SK-N-SH treated with all-trans-retinoic acid at 6 μM for 48 hours (cell line): ENCODE results near the gene MAGI3.

ENCODE experiments used
- ARNTL ChIP-seq: fragments of 450-650 bp; formaldehyde crosslinking; IDR thresholded peaks from 2 replicates; pipeline ENCODE4 v1.5.0; 2020; ENCODE audit warnings: low read depth, mild to moderate bottlenecking, moderate library complexity, borderline replicate concordance
- CREB5 ChIP-seq: fragments of 250-450 bp; sonication (Bioruptor Pico); IDR thresholded peaks from 2 replicates; pipeline ENCODE4 v1.5.1; 2020; ENCODE audit warnings: low read depth, mild to moderate bottlenecking, moderate library complexity
- ISL1 ChIP-seq: fragments of 250-450 bp; sonication (Bioruptor Pico); IDR thresholded peaks from 2 replicates; pipeline ENCODE4 v2.1.2; 2022; ENCODE audit warnings: mild to moderate bottlenecking, moderate library complexity
- PATZ1 ChIP-seq: fragments of 250-450 bp; sonication (Bioruptor Pico); IDR thresholded peaks from 2 replicates; pipeline ENCODE4 v1.8.0; 2020; ENCODE audit warnings: mild to moderate bottlenecking, moderate library complexity, borderline replicate concordance
- POU6F1 ChIP-seq: fragments of 250-450 bp; sonication (Bioruptor Pico); IDR thresholded peaks from 2 replicates; pipeline ENCODE4 v1.8.0; 2021; ENCODE audit warnings: low read depth, mild to moderate bottlenecking, moderate library complexity, borderline replicate concordance
- RARB ChIP-seq: fragments of 250-450 bp; sonication (Bioruptor Pico); IDR thresholded peaks from 2 replicates; pipeline ENCODE4 v1.8.0; 2021; ENCODE audit warnings: mild to moderate bottlenecking, moderate library complexity
- TCF4 ChIP-seq: fragments of 250-450 bp; sonication (Bioruptor Pico); IDR thresholded peaks from 2 replicates; pipeline ENCODE4 v1.8.0; 2021; ENCODE audit warnings: mild to moderate bottlenecking, moderate library complexity, borderline replicate concordance
- ZC3H10 ChIP-seq: fragments of 250-450 bp; sonication (Bioruptor Pico); IDR thresholded peaks from 2 replicates; pipeline ENCODE4 v1.5.1; 2021; ENCODE audit warnings: mild to moderate bottlenecking, moderate library complexity
- ZFP3 ChIP-seq: fragments of 250-450 bp; sonication (Bioruptor Pico); IDR thresholded peaks from 2 replicates; pipeline ENCODE4 v1.5.0; 2020; ENCODE audit warnings: mild to moderate bottlenecking, moderate library complexity
- ZFP30 ChIP-seq: fragments of 450-650 bp; formaldehyde crosslinking; IDR thresholded peaks from 2 replicates; pipeline ENCODE4 v1.5.0; 2022; ENCODE audit warnings: mild to moderate bottlenecking, moderate library complexity
- ZNF8 ChIP-seq: fragments of 450-650 bp; formaldehyde crosslinking; IDR thresholded peaks from 2 replicates; pipeline ENCODE4 v1.5.0; 2020; ENCODE audit warnings: mild to moderate bottlenecking, moderate library complexity

GRCh38 chr1:113616156-113616555 lies 225.8 kb downstream of the MAGI3 start:
- TF ChIP-seq TCF4 (CRISPR knock-in tag): no peak
- no peak for TF ChIP-seq ARNTL
- no peak for TF ChIP-seq ZNF8
- TF ChIP-seq CREB5: no peak
- TF ChIP-seq ZFP30 (CRISPR knock-in tag): no peak
- no peak for TF ChIP-seq POU6F1
- no peak for TF ChIP-seq PATZ1 (CRISPR knock-in tag)
- no peak for TF ChIP-seq ISL1 (CRISPR knock-in tag)
- no peak for TF ChIP-seq ZFP3 (CRISPR knock-in tag)
- TF ChIP-seq RARB (CRISPR knock-in tag): no peak
- no peak for TF ChIP-seq ZC3H10 (CRISPR knock-in tag)
